22Rv1 (cell line): ENCODE results near the gene MREG.

Source experiments
- CTCF ChIP-seq: fragments of 450-650 bp; IDR thresholded peaks from 2 replicates; pipeline ENCODE4 v1.5.1; 2017; ENCODE audit warnings: mild to moderate bottlenecking
- ZFX ChIP-seq: fragments of 450-650 bp; IDR thresholded peaks from 2 replicates; pipeline ENCODE4 v1.6.1; 2017; ENCODE audit warnings: antibody characterized with exemption, borderline replicate concordance

- TF ChIP-seq CTCF (no peak), ZFX (no peak)
Measured at GRCh38 chr2:215937190-215937589, 76.2 kb downstream of the MREG start.
